HL-60 (cell line): ENCODE results near the gene LCA5.

Experiments
- DNase-seq, 2 experiments: peaks; one replicate each; pipeline ENCODE4 v3.0.0-alpha.2; 2010 to 2020; ENCODE audit warnings: low read depth in 1 of 2, low spot score in 1 of 2
- H3K27ac ChIP-seq: fragments of 250-450 bp; sonication (Bioruptor Pico); replicated peaks from 2 replicates; pipeline ENCODE4 v1.5.1; 2020; ENCODE audit warnings: mild to moderate bottlenecking, moderate library complexity
- H3K27me3 ChIP-seq: fragments of 250-450 bp; sonication (Bioruptor Pico); 2 replicates; pipeline ENCODE4 v1.5.1; 2021; ENCODE audit warnings: mild to moderate bottlenecking, moderate library complexity; ENCODE audit not compliant: insufficient read depth, poor library complexity, severe bottlenecking
- H3K4me3 ChIP-seq: replicated peaks from 2 replicates; pipeline ENCODE4 v1.5.1; 2011; ENCODE audit warnings: mild to moderate bottlenecking, control low read depth, low read length; ENCODE audit not compliant: insufficient read depth
- CTCF ChIP-seq: IDR thresholded peaks from one replicate; pipeline ENCODE4 v1.5.1; 2011; ENCODE audit warnings: low read length, control low read depth, inconsistent platforms; ENCODE audit not compliant: insufficient read depth
- GABPA ChIP-seq: IDR thresholded peaks from 2 replicates; pipeline ENCODE4 v1.6.1; 2012; ENCODE audit warnings: low read depth
- POLR2AphosphoS5 ChIP-seq: IDR thresholded peaks from 2 replicates; pipeline ENCODE4 v1.6.1; 2012; ENCODE audit warnings: low read depth
- REST ChIP-seq: IDR thresholded peaks from 2 replicates; pipeline ENCODE4 v1.6.1; 2012; ENCODE audit warnings: low read depth; ENCODE audit not compliant: insufficient replicate concordance
- SPI1 ChIP-seq: IDR thresholded peaks from 2 replicates; pipeline ENCODE4 v1.6.1; 2012; ENCODE audit warnings: low read depth, mild to moderate bottlenecking, borderline replicate concordance

LCA5 gene

GRCh38 chr6:79554305-79554704 lies 17.1 kb upstream of the LCA5 start:
- Histone ChIP-seq H3K27ac (no peak overlapping the region), H3K4me3 (no peak overlapping the region), H3K27me3 (peaks cover 2% of the 10 kb centered on the region)
- no peak for TF ChIP-seq REST
- TF ChIP-seq SPI1 = no peak
- no peak for TF ChIP-seq POLR2AphosphoS5
- no peak for TF ChIP-seq GABPA
- TF ChIP-seq CTCF = no peak
- DNase-seq = no peak

GRCh38 chr6:79551401-79551800 lies 14.2 kb upstream of the LCA5 start:
- no peak for TF ChIP-seq POLR2AphosphoS5
- TF ChIP-seq REST = no peak
- no peaks in the 10 kb centered on the region for H3K27me3 ChIP-seq
- H3K4me3 ChIP-seq = no peak overlapping the region
- DNase-seq = no peak
- no peak overlapping the region for H3K27ac ChIP-seq

GRCh38 chr6:79548304-79548703 lies 11.1 kb upstream of the LCA5 start:
- no peak overlapping the region for H3K4me3 ChIP-seq
- H3K27ac ChIP-seq = no peak overlapping the region
- no peak for DNase-seq
- TF ChIP-seq REST (no peak), SPI1 (no peak), CTCF (no peak), GABPA (no peak), POLR2AphosphoS5 (no peak)
- no peaks in the 10 kb centered on the region for H3K27me3 ChIP-seq

- no peak overlapping the region for H3K27ac ChIP-seq
- no peaks in the 10 kb centered on the region for H3K27me3 ChIP-seq
- DNase-seq = no peak
- TF ChIP-seq CTCF (no peak), SPI1 (no peak), REST (no peak), GABPA (no peak), POLR2AphosphoS5 (no peak)
- no peak overlapping the region for H3K4me3 ChIP-seq
Measured at GRCh38 chr6:79546186-79546585, 9.0 kb upstream of the LCA5 start.
